K562 (cell line): ENCODE results near the gene FRMD5. TPM values are rescaled to one million over a fixed set of nuclear protein-coding genes. Genes with fewer than 3 reads are reported as not detected.

ENCODE experiments used
- ATAC-seq: fragments of 200-7000 bp; cut with Tn5 transposase; 3 replicates; pipeline ENCODE4 v1.9.1; 2020; ENCODE audit warnings: moderate library complexity
- BruUV-seq: library from RNA; stranded (reverse); fragments of 400-500 nt; replicated peaks from 2 replicates; lab custom pipeline; 2021; lab: Mats Ljungman, UMichigan
- CTCF ChIA-PET: fragments of 300-600 bp; formaldehyde crosslinking; extraction: SDS; loops from one replicate; lab custom pipeline; 2021; ENCODE audit warnings: low intra/inter-chr PET ratio; lab: Yijun Ruan, JAX
- POLR2A ChIA-PET: fragments of 300-600, 350-650 bp; sonication (Branson Sonifier 250); formaldehyde crosslinking; extraction: SDS; loops from one replicate; lab custom pipeline; 2021; ENCODE audit warnings: antibody characterized with exemption, inconsistent platforms; lab: Yijun Ruan, JAX
- DNase-seq, 4 experiments: peaks; one replicate each; pipeline versions ENCODE4 v3.0.0 to v3.0.0-alpha.2; 2011 to 2018; ENCODE audit warnings: low spot score in 3 of 4, mixed read lengths in 3 of 4; ENCODE audit errors: extremely low read depth in 1 of 4
- FAIRE-seq: peaks from 2 replicates; lab custom pipeline; 2011; peaks lifted over from hg19 to GRCh38; lab: Jason Lieb, UNC
- H2AFZ ChIP-seq: 2 replicates; pipeline ENCODE4 v1.6.0; 2011; ENCODE audit warnings: low read depth, low read length, control low read depth, inconsistent platforms
- H3K27ac ChIP-seq: fragments of 200-600 bp; 3 replicates; pipeline ENCODE4 v1.8.0; 2011; ENCODE audit warnings: low read depth, mild to moderate bottlenecking, control low read depth, inconsistent platforms, low read length, moderate library complexity, mixed read lengths; ENCODE audit errors: extremely low read depth
- H3K27me3 ChIP-seq, 2 experiments: fragments of 300-600 bp in 1 of 2; 2 replicates in 1 of 2; 3 replicates in 1 of 2; pipeline versions ENCODE4 v1.6.0 to v1.8.0; 2011; ENCODE audit warnings: inconsistent platforms in 2 of 2, low read length in 2 of 2, mild to moderate bottlenecking in 1 of 2, mixed read lengths in 1 of 2, moderate library complexity in 1 of 2; ENCODE audit not compliant: control insufficient read depth in 2 of 2, insufficient read depth in 2 of 2
- H3K36me3 ChIP-seq: fragments of 300-600 bp; 3 replicates; pipeline ENCODE4 v1.8.0; 2011; ENCODE audit warnings: mild to moderate bottlenecking, low read length, inconsistent platforms; ENCODE audit not compliant: control insufficient read depth, insufficient read depth
- H3K4me1 ChIP-seq, 2 experiments: fragments of 200-600 bp in 1 of 2; replicated peaks in 1 of 2; 2 replicates in 1 of 2; 3 replicates in 1 of 2; pipeline versions ENCODE4 v1.5.1 to v1.8.0; 2011; ENCODE audit warnings: inconsistent platforms in 2 of 2, low read length in 2 of 2, mild to moderate bottlenecking in 1 of 2, mixed read lengths in 1 of 2, moderate library complexity in 1 of 2; ENCODE audit not compliant: control insufficient read depth in 2 of 2, insufficient read depth in 2 of 2
- H3K4me2 ChIP-seq: 2 replicates; pipeline ENCODE4 v1.6.1; 2011; ENCODE audit warnings: low read length, control low read depth, inconsistent platforms, mixed read lengths; ENCODE audit not compliant: insufficient read depth
- H3K4me3 ChIP-seq: fragments of 200-600 bp; sonication (generic), shearing (Covaris generic); 2 replicates; pipeline ENCODE4 v1.5.1; 2016; ENCODE audit warnings: control low read depth, inconsistent platforms
- H3K79me2 ChIP-seq: fragments of 200-600 bp; 3 replicates; pipeline ENCODE4 v1.8.0; 2011; ENCODE audit warnings: low read length, inconsistent platforms; ENCODE audit not compliant: control insufficient read depth, insufficient read depth
- H3K9ac ChIP-seq, 2 experiments: 2 replicates each; pipeline versions ENCODE4 v1.6.0 to v1.6.1; 2011; ENCODE audit warnings: low read depth in 2 of 2, low read length in 2 of 2, control low read depth in 1 of 2, inconsistent platforms in 1 of 2, mild to moderate bottlenecking in 1 of 2, mixed read lengths in 1 of 2; ENCODE audit not compliant: insufficient read depth in 1 of 2
- H3K9me1 ChIP-seq: one replicate; pipeline ENCODE4 v1.6.0; 2011; ENCODE audit warnings: inconsistent platforms, mild to moderate bottlenecking, low read length, moderate library complexity; ENCODE audit not compliant: control insufficient read depth, insufficient read depth
- H3K9me3 ChIP-seq: replicated peaks from 2 replicates; pipeline ENCODE4 v1.5.1; 2011; ENCODE audit warnings: low read depth, low read length, inconsistent platforms; ENCODE audit not compliant: control insufficient read depth, insufficient read depth
- H4K20me1 ChIP-seq: replicated peaks from 2 replicates; pipeline ENCODE4 v1.6.1; 2011; ENCODE audit warnings: low read length, inconsistent platforms, mixed read lengths; ENCODE audit not compliant: control insufficient read depth, insufficient read depth
- ARID2 ChIP-seq: fragments of 450-650 bp; IDR thresholded peaks from 2 replicates; pipeline ENCODE4 v1.6.1; 2017; ENCODE audit warnings: antibody characterized with exemption, mild to moderate bottlenecking
- CEBPG ChIP-seq, 3 experiments: fragments of 200-800 bp in 1 of 3; sonication (Bioruptor generic) in 1 of 3; sonication (generic) in 1 of 3; formaldehyde crosslinking in 1 of 3; IDR thresholded peaks in 2 of 3; conservative IDR thresholded peaks in 1 of 3; 2 replicates each; pipeline versions ENCODE4 v1.6.1 to v1.8.0; 2016 to 2022; ENCODE audit warnings: missing compliant biosample characterization in 2 of 3, missing genetic modification characterization in 2 of 3, mild to moderate bottlenecking in 1 of 3, missing genetic modification reagents in 1 of 3
- FOSL1 ChIP-seq: fragments of 200-800 bp; sonication (Bioruptor generic); conservative IDR thresholded peaks from 2 replicates; pipeline ENCODE4 v1.6.1; 2016; ENCODE audit warnings: missing genetic modification characterization, missing compliant biosample characterization
- PCBP2 ChIP-seq: fragments of 200-400 bp; formaldehyde crosslinking; IDR thresholded peaks from 2 replicates; pipeline ENCODE4 v1.6.1; 2018; ENCODE audit warnings: low read length, low read depth, mild to moderate bottlenecking, moderate library complexity; ENCODE audit not compliant: poor library complexity, severe bottlenecking
- RBM17 ChIP-seq: fragments of 200-400 bp; formaldehyde crosslinking; IDR thresholded peaks from 2 replicates; pipeline ENCODE4 v1.6.1; 2017; ENCODE audit warnings: low read depth, mild to moderate bottlenecking, low read length, borderline replicate concordance
- SIX5 ChIP-seq, 2 experiments: IDR thresholded peaks; 2 replicates each; pipeline ENCODE4 v1.6.1; 2011; ENCODE audit warnings: low read length in 2 of 2, borderline replicate concordance in 1 of 2, low read depth in 1 of 2, mild to moderate bottlenecking in 1 of 2, moderate library complexity in 1 of 2; ENCODE audit not compliant: insufficient read depth in 1 of 2
- SP2 ChIP-seq: IDR thresholded peaks from 2 replicates; pipeline ENCODE4 v1.6.1; 2011; ENCODE audit warnings: mild to moderate bottlenecking, low read depth, low read length, moderate library complexity; ENCODE audit not compliant: poor library complexity, severe bottlenecking; ENCODE audit errors: extremely low read depth
- SRSF1 ChIP-seq: fragments of 200-400 bp; formaldehyde crosslinking; IDR thresholded peaks from 2 replicates; pipeline ENCODE4 v1.6.1; 2017; ENCODE audit warnings: mild to moderate bottlenecking, low read depth, low read length, moderate library complexity
- STAT5A ChIP-seq: IDR thresholded peaks from 2 replicates; pipeline ENCODE4 v1.6.1; 2012; ENCODE audit warnings: low read length, inconsistent platforms, borderline replicate concordance
- TAF7 ChIP-seq: fragments of 450-650 bp; IDR thresholded peaks from 2 replicates; pipeline ENCODE4 v1.6.1; 2016; ENCODE audit warnings: missing genetic modification characterization, missing compliant biosample characterization
- TCFL5 ChIP-seq: fragments of 250-450 bp; sonication (Bioruptor Pico); conservative IDR thresholded peaks from 2 replicates; pipeline ENCODE4 v1.6.1; 2021; ENCODE audit warnings: mild to moderate bottlenecking, moderate library complexity, matching md5 sums
- ZNF184 ChIP-seq: sonication (generic); formaldehyde crosslinking; IDR thresholded peaks from 2 replicates; pipeline ENCODE4 v1.5.0; 2020; ENCODE audit warnings: missing genetic modification reagents
- ZNF354B ChIP-seq: fragments of 250-450 bp; sonication (Bioruptor Pico); IDR thresholded peaks from 2 replicates; pipeline ENCODE4 v1.4.0; 2020
- WGBS: fragments of 100-300 bp; shearing (Covaris generic); methylation state at CpG from one replicate; pipeline ENCODE4 v1.1.6; 2016; ENCODE audit warnings: low coverage, mixed read lengths; ENCODE audit not compliant: insufficient coverage; ENCODE audit errors: missing lambda C conversion rate; 5-methylcytosine and 5-hydroxymethylcytosine counted together
- in situ Hi-C: fragments of 300-500 bp; cut with MboI; formaldehyde crosslinking; loops from 4 replicates; pipeline ENCODE4 v1.15.0; 2018; ENCODE audit warnings: inconsistent platforms, mixed read lengths
- intact Hi-C: fragments of 100-400 bp; cut with micrococcal nuclease; formaldehyde crosslinking; loops from 2 replicates; pipeline ENCODE4 v1.14.2; 2022
- polyA plus RNA-seq, 8 experiments: library from polyadenylated mRNA; depleted of rRNA in 4 of 8; stranded (reverse) in 5 of 8; unstranded in 3 of 8; fragments of >200 nt; fragmentation: Nextera tagmentation in 2 of 8; fragmentation: Illumina TruSeq in 1 of 8; extraction: Ambion mirVana in 2 of 8; extraction: Trizol in 1 of 8; gene quantifications; 2 replicates each; pipeline versions ENCODE4 v1.2.1 to v1.2.3, GENCODE V29; 2011 to 2014; ENCODE audit warnings: inconsistent platforms in 1 of 8, missing spikeins in 1 of 8
- total RNA-seq, 7 experiments: library from RNA; depleted of rRNA in 6 of 7; stranded (reverse); fragments of >200 nt in 6 of 7; fragmentation: Illumina TruSeq in 2 of 7; extraction: Trizol in 2 of 7; gene quantifications; 2 replicates each; pipeline versions ENCODE4 v1.2.1 to v1.2.3, GENCODE V29; 2011 to 2021; ENCODE audit warnings: low replicate concordance in 1 of 7
- TF ChIP-seq, protein P1 (sequence below): IDR thresholded peaks from 2 replicates; pipeline ENCODE4 v1.6.1; 2016; ENCODE audit warnings: missing genetic modification characterization, missing compliant biosample characterization
- TF ChIP-seq, protein P2 (sequence below): fragments of 250-450 bp; sonication (Bioruptor Pico); IDR thresholded peaks from 2 replicates; pipeline ENCODE4 v1.5.0; 2021; ENCODE audit warnings: mild to moderate bottlenecking, borderline replicate concordance
- TF ChIP-seq, protein P3 (sequence below): IDR thresholded peaks from 2 replicates; pipeline ENCODE4 v1.6.1; 2012; ENCODE audit warnings: low read depth, low read length, improper control_type of control experiment, borderline replicate concordance

FRMD5 gene
- total and polyA plus RNA-seq, 9 of the 15 experiments (the other 6 are each of a cell fraction or from before 2014, with no cell fraction given): 0.13 to 0.38 TPM; not detected in 7

DNA sequence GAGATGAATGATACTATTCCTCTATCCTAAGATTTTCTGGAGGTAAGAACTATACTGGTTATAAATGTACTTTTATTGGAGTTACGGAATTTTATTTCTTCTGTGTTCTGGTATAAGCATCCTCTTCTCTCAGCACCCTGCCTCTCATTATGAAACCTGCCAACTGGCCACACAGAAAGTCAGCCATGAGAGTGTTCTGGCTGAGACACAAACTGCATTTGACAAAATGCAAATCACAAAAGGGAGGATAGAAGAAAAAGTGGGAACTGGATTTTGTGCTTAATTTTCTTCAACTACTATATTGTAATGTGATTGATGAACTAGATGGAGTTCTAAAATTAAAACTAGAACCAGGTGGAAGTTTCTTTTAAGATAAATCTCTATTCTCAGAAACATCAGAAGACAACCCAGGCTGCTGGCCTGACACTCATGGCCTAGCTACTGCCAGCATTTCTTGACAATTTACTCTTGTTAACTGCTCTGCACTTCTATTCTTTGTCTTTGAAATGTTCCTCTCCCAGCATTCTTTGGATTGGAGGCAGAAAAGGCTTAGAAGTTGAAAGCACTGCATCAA, 225.2 kb downstream of the FRMD5 start:
- Histone ChIP-seq H3K9me3 (no peaks in the 10 kb centered on the region), H3K27ac (no peak overlapping the region), H2AFZ (no peak overlapping the region), H3K27me3 (peaks cover 3 to 7% of the 10 kb centered on the region in 2 experiments; a peak in 4 of 5 replicates), H3K9me1 (no peaks in the 10 kb centered on the region), H4K20me1 (no peaks in the 10 kb centered on the region), H3K79me2 (no peaks in the 10 kb centered on the region), H3K4me2 (no peak overlapping the region), H3K9ac (no peak overlapping the region), H3K36me3 (no peaks in the 10 kb centered on the region), H3K4me1 (no peaks in the 10 kb centered on the region), H3K4me3 (no peak overlapping the region)
- no TSS peak for BruUV-seq
- DNase-seq: no peak
- intact Hi-C loops (no loop called here), in situ Hi-C loops (no loop called here)
- ChIA-PET CTCF (no interaction called here), POLR2A (interaction anchor here (0.7 kb wide), 1 partner anchor 143 kb away, joined by 3 read pairs; no protein-coding TSS in a partner anchor)
- ATAC-seq: no peak
- FAIRE-seq: no peak
- 0% methylated on average over 1 of the region's 1 CpG for WGBS
- TF ChIP-seq CEBPG (CRISPR knock-in tag; IDR thresholded peaks at IDR 0.05): no peak
- no peak for TF ChIP-seq CEBPG (tag; conservative IDR thresholded peaks at IDR 0.05 in 1 of 2, IDR thresholded peaks at IDR 0.05 in 1 of 2)
- TF ChIP-seq ZNF184 (CRISPR knock-in tag): no peak
- TF ChIP-seq ARID2: no peak
- TF ChIP-seq, protein P1, sequence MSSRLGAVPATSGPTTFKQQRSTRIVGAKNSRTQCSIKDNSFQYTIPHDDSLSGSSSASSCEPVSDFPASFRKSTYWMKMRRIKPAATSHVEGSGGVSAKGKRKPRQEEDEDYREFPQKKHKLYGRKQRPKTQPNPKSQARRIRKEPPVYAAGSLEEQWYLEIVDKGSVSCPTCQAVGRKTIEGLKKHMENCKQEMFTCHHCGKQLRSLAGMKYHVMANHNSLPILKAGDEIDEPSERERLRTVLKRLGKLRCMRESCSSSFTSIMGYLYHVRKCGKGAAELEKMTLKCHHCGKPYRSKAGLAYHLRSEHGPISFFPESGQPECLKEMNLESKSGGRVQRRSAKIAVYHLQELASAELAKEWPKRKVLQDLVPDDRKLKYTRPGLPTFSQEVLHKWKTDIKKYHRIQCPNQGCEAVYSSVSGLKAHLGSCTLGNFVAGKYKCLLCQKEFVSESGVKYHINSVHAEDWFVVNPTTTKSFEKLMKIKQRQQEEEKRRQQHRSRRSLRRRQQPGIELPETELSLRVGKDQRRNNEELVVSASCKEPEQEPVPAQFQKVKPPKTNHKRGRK: no peak
- TF ChIP-seq STAT5A: no peak
- TF ChIP-seq FOSL1 (tag): no peak
- TF ChIP-seq SRSF1: no peak
- TF ChIP-seq SIX5 (IDR thresholded peaks at IDR 0.05; ENCODE audit: borderline replicate concordance in 1 of 2, insufficient read depth in 1 of 2, low read depth in 1 of 2, low read length in 2 of 2): no peak
- TF ChIP-seq, protein P2, sequence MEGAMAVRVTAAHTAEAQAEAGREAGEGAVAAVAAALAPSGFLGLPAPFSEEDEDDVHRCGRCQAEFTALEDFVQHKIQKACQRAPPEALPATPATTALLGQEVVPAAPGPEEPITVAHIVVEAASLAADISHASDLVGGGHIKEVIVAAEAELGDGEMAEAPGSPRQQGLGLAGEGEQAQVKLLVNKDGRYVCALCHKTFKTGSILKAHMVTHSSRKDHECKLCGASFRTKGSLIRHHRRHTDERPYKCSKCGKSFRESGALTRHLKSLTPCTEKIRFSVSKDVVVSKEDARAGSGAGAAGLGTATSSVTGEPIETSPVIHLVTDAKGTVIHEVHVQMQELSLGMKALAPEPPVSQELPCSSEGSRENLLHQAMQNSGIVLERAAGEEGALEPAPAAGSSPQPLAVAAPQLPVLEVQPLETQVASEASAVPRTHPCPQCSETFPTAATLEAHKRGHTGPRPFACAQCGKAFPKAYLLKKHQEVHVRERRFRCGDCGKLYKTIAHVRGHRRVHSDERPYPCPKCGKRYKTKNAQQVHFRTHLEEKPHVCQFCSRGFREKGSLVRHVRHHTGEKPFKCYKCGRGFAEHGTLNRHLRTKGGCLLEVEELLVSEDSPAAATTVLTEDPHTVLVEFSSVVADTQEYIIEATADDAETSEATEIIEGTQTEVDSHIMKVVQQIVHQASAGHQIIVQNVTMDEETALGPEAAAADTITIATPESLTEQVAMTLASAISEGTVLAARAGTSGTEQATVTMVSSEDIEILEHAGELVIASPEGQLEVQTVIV (CRISPR knock-in tag): no peak
- no peak for TF ChIP-seq PCBP2
- TF ChIP-seq ZNF354B: no peak
- no peak for TF ChIP-seq TAF7 (tag)
- TF ChIP-seq SP2: no peak
- TF ChIP-seq, protein P3, sequence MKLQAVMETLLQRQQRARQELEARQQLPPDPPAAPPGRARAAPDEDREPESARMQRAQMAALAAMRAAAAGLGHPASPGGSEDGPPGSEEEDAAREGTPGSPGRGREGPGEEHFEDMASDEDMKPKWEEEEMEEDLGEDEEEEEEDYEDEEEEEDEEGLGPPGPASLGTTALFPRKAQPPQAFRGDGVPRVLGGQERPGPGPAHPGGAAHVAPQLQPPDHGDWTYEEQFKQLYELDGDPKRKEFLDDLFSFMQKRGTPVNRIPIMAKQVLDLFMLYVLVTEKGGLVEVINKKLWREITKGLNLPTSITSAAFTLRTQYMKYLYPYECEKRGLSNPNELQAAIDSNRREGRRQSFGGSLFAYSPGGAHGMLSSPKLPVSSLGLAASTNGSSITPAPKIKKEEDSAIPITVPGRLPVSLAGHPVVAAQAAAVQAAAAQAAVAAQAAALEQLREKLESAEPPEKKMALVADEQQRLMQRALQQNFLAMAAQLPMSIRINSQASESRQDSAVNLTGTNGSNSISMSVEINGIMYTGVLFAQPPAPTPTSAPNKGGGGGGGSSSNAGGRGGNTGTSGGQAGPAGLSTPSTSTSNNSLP: no peak
- TF ChIP-seq RBM17: no peak
- TF ChIP-seq TCFL5 (CRISPR knock-in tag): no peak
